ENCODE data around the gene NME4. TPM values are rescaled to one million over a fixed set of nuclear protein-coding genes. Genes with fewer than 3 reads are reported as not detected.

NME4 gene
- total and polyA plus RNA-seq, 11 donors: 37.5 to 103 (median 73.8) TPM

GRCh38 chr16:373848-374615 is 23.0 kb upstream of the NME4 start:
- no peaks in the 10 kb centered on the region for H3K9me3 ChIP-seq
- intact Hi-C loops (cut with DNase I): no loop called here
- no peak overlapping the region for H3K27ac ChIP-seq
- no peak overlapping the region for H3K4me3 ChIP-seq
- WGBS, 4 donors: 93 to 95% (median 94%) methylated on average over 20 to 44 of the region's 44 CpGs
- H3K36me3 ChIP-seq: peaks cover 0 to 65% (median 32%) of the 10 kb centered on the region in 9 donors
- H3K27me3 ChIP-seq: no peaks in the 10 kb centered on the region
- no peak for TF ChIP-seq CTCF (IDR thresholded peaks at IDR 0.05)
- DNase-seq (no peak), ATAC-seq (no peak)
- H3K4me1 ChIP-seq: peaks cover 3 to 27% (median 15%) of the 10 kb centered on the region in 12 donors

- ATAC-seq (no peak), DNase-seq (no peak)
- no peak overlapping the region for H3K27ac ChIP-seq
- peaks cover 3 to 27% (median 14%) of the 10 kb centered on the region in 12 donors for H3K4me1 ChIP-seq
- peaks cover 0 to 62% (median 32%) of the 10 kb centered on the region in 9 donors for H3K36me3 ChIP-seq
- intact Hi-C loops (cut with DNase I): no loop called here
- H3K27me3 ChIP-seq: no peaks in the 10 kb centered on the region
- no peak overlapping the region for H3K4me3 ChIP-seq
- TF ChIP-seq POLR2A (IDR thresholded peaks at IDR 0.05) (no peak), CTCF (IDR thresholded peaks at IDR 0.05) (no peak)
- 94 to 98% (median 95%) methylated on average over 8 to 9 of the region's 9 CpGs; no CpG with 5 or more reads in 1 of the 4 donors for WGBS, 4 donors
- no peaks in the 10 kb centered on the region for H3K9me3 ChIP-seq
These were observed 22.4 kb upstream of the NME4 start for GRCh38 chr16:374616-374926.

GRCh38 chr16:375212-375611 is 21.8 kb upstream of the NME4 start:
- peaks cover 0 to 27% (median 11%) of the 10 kb centered on the region in 12 donors for H3K4me1 ChIP-seq
- H3K9me3 ChIP-seq: no peaks in the 10 kb centered on the region
- no peak for DNase-seq
- no peak overlapping the region for H3K27ac ChIP-seq
- H3K27me3 ChIP-seq: no peaks in the 10 kb centered on the region
- H3K4me3 ChIP-seq: no peak overlapping the region
- ATAC-seq: no peak
- TF ChIP-seq CTCF (IDR thresholded peaks at IDR 0.05) (no peak), POLR2A (IDR thresholded peaks at IDR 0.05) (no peak)
- peaks cover 0 to 62% (median 32%) of the 10 kb centered on the region in 9 donors for H3K36me3 ChIP-seq
- intact Hi-C loops (cut with DNase I): no loop called here
- WGBS, 4 donors: 92 to 97% (median 94%) methylated on average over 21 to 23 of the region's 23 CpGs

GRCh38 chr16:375927-376816 is 20.8 kb upstream of the NME4 start:
- intact Hi-C loops (cut with DNase I): no loop called here
- no peak overlapping the region for H3K27ac ChIP-seq
- no peaks in the 10 kb centered on the region for H3K9me3 ChIP-seq
- WGBS, 4 donors: 94 to 97% (median 96%) methylated on average over 23 to 44 of the region's 44 CpGs
- no peak for ATAC-seq
- H3K27me3 ChIP-seq: no peaks in the 10 kb centered on the region
- peaks cover 0 to 62% (median 32%) of the 10 kb centered on the region in 9 donors for H3K36me3 ChIP-seq
- no peak for DNase-seq
- peaks cover 0 to 30% (median 13%) of the 10 kb centered on the region in 12 donors for H3K4me1 ChIP-seq
- TF ChIP-seq POLR2A (IDR thresholded peaks at IDR 0.05) (no peak), CTCF (IDR thresholded peaks at IDR 0.05) (no peak)
- no peak overlapping the region for H3K4me3 ChIP-seq
